Measurements from ENCODE around the gene STIM1. TPM values are rescaled to one million over a fixed set of nuclear protein-coding genes. Genes with fewer than 3 reads are reported as not detected.

STIM1 gene
- total RNA-seq, 3 donors from 2014 or later (not counting 1 experiment from before 2014, with no cell fraction given), result 171 to 187 (median 175) TPM

- Mint-ChIP-seq H3K4me3 (peak overlapping the region; percentile 26), H3K27ac (peak overlapping the region; percentile 13 to 72), H3K4me1 (peaks cover 65 to 68% of the 10 kb centered on the region in 2 donors), H3K9me3 (no peaks in the 10 kb centered on the region), H3K36me3 (no peaks in the 10 kb centered on the region), H3K27me3 (ENCODE audit: low read depth in 2 of 2) (no peaks in the 10 kb centered on the region)
- no peak for ATAC-seq
- Histone ChIP-seq H3K4me1 (ENCODE audit: control insufficient read depth, insufficient read depth, low read length) (peaks cover 17% of the 10 kb centered on the region), H3K36me3 (ENCODE audit: control insufficient read depth, insufficient read depth, low read length) (peaks cover 17% of the 10 kb centered on the region), H3K4me3 (ENCODE audit: low read length) (no peak overlapping the region), H3K27me3 (ENCODE audit: control insufficient read depth, insufficient read depth, low read length) (no peaks in the 10 kb centered on the region), H3K27ac (ENCODE audit: low read length) (no peak overlapping the region), H3K9me3 (ENCODE audit: control insufficient read depth, insufficient read depth, low read length) (no peaks in the 10 kb centered on the region)
- no peak for DNase-seq
- WGBS (ENCODE audit: insufficient coverage), result 100% methylated on average over 1 of the region's 2 CpGs
- intact Hi-C loops (cut with micrococcal nuclease), result no loop called here
- no peak for TF ChIP-seq CTCF (IDR thresholded peaks at IDR 0.05)
These were observed 210.3 kb downstream of the STIM1 start for GRCh38 chr11:4065601-4066377.

- WGBS (ENCODE audit: insufficient coverage), result 63% methylated on average over 2 of the region's 5 CpGs
- no peak for TF ChIP-seq CTCF (IDR thresholded peaks at IDR 0.05)
These were observed 211.4 kb downstream of the STIM1 start for GRCh38 chr11:4066910-4067309.

GRCh38 chr11:4068962-4069361, 213.5 kb downstream of the STIM1 start:
- H3K4me1 ChIP-seq (ENCODE audit: control insufficient read depth, insufficient read depth, low read length), result peaks cover 17% of the 10 kb centered on the region
- H3K9me3 Mint-ChIP-seq, result no peaks in the 10 kb centered on the region
- no peak for TF ChIP-seq CTCF (IDR thresholded peaks at IDR 0.05)
- DNase-seq (peak in 1 of 2 donors; percentile 25), ATAC-seq (no peak)
- no peaks in the 10 kb centered on the region for H3K27me3 Mint-ChIP-seq (ENCODE audit: low read depth in 2 of 2)
- no peak overlapping the region for H3K4me3 ChIP-seq (ENCODE audit: low read length)
- peaks cover 23% of the 10 kb centered on the region for H3K36me3 ChIP-seq (ENCODE audit: control insufficient read depth, insufficient read depth, low read length)
- H3K4me1 Mint-ChIP-seq, result peaks cover 77 to 80% of the 10 kb centered on the region in 2 donors
- no peak overlapping the region for H3K27ac ChIP-seq (ENCODE audit: low read length)
- H3K27ac Mint-ChIP-seq, result peak overlapping the region; percentile 72 to 75
- 33% methylated on average over 1 of the region's 1 CpG for WGBS (ENCODE audit: insufficient coverage)
- H3K36me3 Mint-ChIP-seq, result no peaks in the 10 kb centered on the region
- no peaks in the 10 kb centered on the region for H3K27me3 ChIP-seq (ENCODE audit: control insufficient read depth, insufficient read depth, low read length)
- H3K4me3 Mint-ChIP-seq, result no peak overlapping the region
- intact Hi-C loops (cut with micrococcal nuclease), result no loop called here
- no peaks in the 10 kb centered on the region for H3K9me3 ChIP-seq (ENCODE audit: control insufficient read depth, insufficient read depth, low read length)

More at GRCh38 chr11:4066910-4067309, 211.4 kb downstream of the STIM1 start:
- H3K27me3 ChIP-seq (ENCODE audit: control insufficient read depth, insufficient read depth, low read length), result no peaks in the 10 kb centered on the region
- H3K27me3 Mint-ChIP-seq (ENCODE audit: low read depth in 2 of 2), result no peaks in the 10 kb centered on the region
- H3K9me3 Mint-ChIP-seq, result no peaks in the 10 kb centered on the region
- H3K4me3 ChIP-seq (ENCODE audit: low read length), result no peak overlapping the region
- intact Hi-C loops (cut with micrococcal nuclease), result no loop called here
- DNase-seq (no peak), ATAC-seq (peak; percentile 62 to 71 (median 64))
- no peak overlapping the region for H3K4me3 Mint-ChIP-seq
- peak overlapping the region; percentile 13 to 72 for H3K27ac Mint-ChIP-seq
- H3K4me1 ChIP-seq (ENCODE audit: control insufficient read depth, insufficient read depth, low read length), result peaks cover 17% of the 10 kb centered on the region
- H3K27ac ChIP-seq (ENCODE audit: low read length), result peak overlapping the region; percentile 6
- H3K36me3 Mint-ChIP-seq, result no peaks in the 10 kb centered on the region
- peaks cover 67 to 68% of the 10 kb centered on the region in 2 donors for H3K4me1 Mint-ChIP-seq
- H3K9me3 ChIP-seq (ENCODE audit: control insufficient read depth, insufficient read depth, low read length), result no peaks in the 10 kb centered on the region
- peaks cover 9% of the 10 kb centered on the region for H3K36me3 ChIP-seq (ENCODE audit: control insufficient read depth, insufficient read depth, low read length)
